PC-3 (cell line): ENCODE results near the gene TEX19.

Experiments
- EZH2phosphoT487 ChIP-seq: fragments of 300-600 bp; sonication (generic); IDR thresholded peaks from 2 replicates; pipeline ENCODE4 v1.6.1; 2018; ENCODE audit warnings: mild to moderate bottlenecking, antibody characterized with exemption, low read length, borderline replicate concordance
- TF ChIP-seq, protein P1 (sequence below): fragments of 300-600 bp; sonication (generic); conservative IDR thresholded peaks from 2 replicates; pipeline ENCODE4 v1.5.1; 2017; ENCODE audit warnings: antibody characterized with exemption, low read depth, mild to moderate bottlenecking, low read length

DNA sequence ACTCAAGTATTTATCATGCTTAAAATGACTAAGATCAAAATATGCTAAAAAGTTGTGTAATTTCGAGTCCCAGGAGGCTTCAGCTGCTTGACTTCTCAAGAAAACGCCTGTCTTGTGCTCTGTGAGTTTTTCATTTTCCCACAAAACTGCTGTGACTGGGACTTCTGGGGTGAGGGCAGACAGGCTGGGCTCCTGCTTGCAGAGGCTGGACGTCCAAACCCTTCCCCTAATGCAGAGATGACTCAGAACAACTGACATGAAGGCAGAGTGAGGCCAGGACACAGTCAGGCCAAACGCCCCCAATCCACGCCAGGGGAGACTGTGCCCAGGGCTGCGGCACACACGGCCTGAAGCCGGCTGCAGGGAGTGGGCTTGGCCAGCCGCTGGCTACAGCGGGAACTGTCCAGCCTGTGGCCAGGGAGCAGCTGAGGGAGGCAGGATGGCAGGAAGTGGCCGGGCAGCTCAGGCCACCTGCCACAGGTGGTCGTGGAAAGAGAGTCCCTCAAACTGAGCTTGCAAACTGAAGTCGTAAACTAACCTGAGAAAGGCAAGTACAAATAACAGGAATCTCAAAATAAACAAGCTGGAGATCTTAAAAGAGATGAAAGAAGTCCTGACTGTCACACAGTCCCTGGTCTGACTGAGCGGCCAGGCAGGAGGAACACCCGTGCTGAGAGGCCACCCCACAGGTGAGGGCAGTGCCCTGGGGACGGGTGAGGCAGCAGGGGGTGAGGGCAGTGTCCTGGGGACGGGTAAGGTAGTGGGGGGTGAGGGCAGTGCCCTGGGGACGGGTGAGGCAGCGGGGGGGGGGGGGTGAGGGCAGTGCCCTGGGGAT is 37.8 kb downstream of the TEX19 start:
- TF ChIP-seq, protein P1, sequence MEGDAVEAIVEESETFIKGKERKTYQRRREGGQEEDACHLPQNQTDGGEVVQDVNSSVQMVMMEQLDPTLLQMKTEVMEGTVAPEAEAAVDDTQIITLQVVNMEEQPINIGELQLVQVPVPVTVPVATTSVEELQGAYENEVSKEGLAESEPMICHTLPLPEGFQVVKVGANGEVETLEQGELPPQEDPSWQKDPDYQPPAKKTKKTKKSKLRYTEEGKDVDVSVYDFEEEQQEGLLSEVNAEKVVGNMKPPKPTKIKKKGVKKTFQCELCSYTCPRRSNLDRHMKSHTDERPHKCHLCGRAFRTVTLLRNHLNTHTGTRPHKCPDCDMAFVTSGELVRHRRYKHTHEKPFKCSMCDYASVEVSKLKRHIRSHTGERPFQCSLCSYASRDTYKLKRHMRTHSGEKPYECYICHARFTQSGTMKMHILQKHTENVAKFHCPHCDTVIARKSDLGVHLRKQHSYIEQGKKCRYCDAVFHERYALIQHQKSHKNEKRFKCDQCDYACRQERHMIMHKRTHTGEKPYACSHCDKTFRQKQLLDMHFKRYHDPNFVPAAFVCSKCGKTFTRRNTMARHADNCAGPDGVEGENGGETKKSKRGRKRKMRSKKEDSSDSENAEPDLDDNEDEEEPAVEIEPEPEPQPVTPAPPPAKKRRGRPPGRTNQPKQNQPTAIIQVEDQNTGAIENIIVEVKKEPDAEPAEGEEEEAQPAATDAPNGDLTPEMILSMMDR, result no peak
- no peak for TF ChIP-seq EZH2phosphoT487
